ENCODE measurements around the gene CDC42BPB.

The CDC42BPB gene

GRCh38 chr14:102966681-102967505 lies 90.5 kb downstream of the CDC42BPB start:
- in situ Hi-C loops (cut with HindIII; ENCODE audit: low pct_unique_long_range_greater_than_20kb, low sequenced_read_pairs) = no loop called here
- DNase-seq (ENCODE audit: low read depth in 1 of 2, low spot score in 1 of 2) = no peak
- TF ChIP-seq JUND (IDR thresholded peaks at IDR 0.05; ENCODE audit: low read depth) = no peak

- DNase-seq (ENCODE audit: low read depth in 1 of 2, low spot score in 1 of 2) = no peak
- in situ Hi-C loops (cut with HindIII; ENCODE audit: low pct_unique_long_range_greater_than_20kb, low sequenced_read_pairs) = no loop called here
- no peak for TF ChIP-seq JUND (IDR thresholded peaks at IDR 0.05; ENCODE audit: low read depth)
Observed at GRCh38 chr14:102965971-102966655, 91.2 kb downstream of the CDC42BPB start.

- in situ Hi-C loops (cut with HindIII; ENCODE audit: low pct_unique_long_range_greater_than_20kb, low sequenced_read_pairs) = no loop called here
- TF ChIP-seq JUND (IDR thresholded peaks at IDR 0.05; ENCODE audit: low read depth) = no peak
- no peak for DNase-seq (ENCODE audit: low read depth in 1 of 2, low spot score in 1 of 2)
Observed at GRCh38 chr14:102965282-102965681, 92.1 kb downstream of the CDC42BPB start.

- DNase-seq (ENCODE audit: low read depth in 1 of 2, low spot score in 1 of 2) = no peak
- in situ Hi-C loops (cut with HindIII; ENCODE audit: low pct_unique_long_range_greater_than_20kb, low sequenced_read_pairs) = no loop called here
- no peak for TF ChIP-seq JUND (IDR thresholded peaks at IDR 0.05; ENCODE audit: low read depth)
Observed at GRCh38 chr14:102964152-102964730, 93.1 kb downstream of the CDC42BPB start.

GRCh38 chr14:102962111-102962627 lies 95.2 kb downstream of the CDC42BPB start:
- DNase-seq (ENCODE audit: low read depth in 1 of 2, low spot score in 1 of 2) = no peak
- TF ChIP-seq JUND (IDR thresholded peaks at IDR 0.05; ENCODE audit: low read depth) = no peak
- in situ Hi-C loops (cut with HindIII; ENCODE audit: low pct_unique_long_range_greater_than_20kb, low sequenced_read_pairs) = no loop called here

GRCh38 chr14:102958461-102958860 lies 98.9 kb downstream of the CDC42BPB start:
- no peak for DNase-seq (ENCODE audit: low read depth in 1 of 2, low spot score in 1 of 2)
- in situ Hi-C loops (cut with HindIII; ENCODE audit: low pct_unique_long_range_greater_than_20kb, low sequenced_read_pairs) = no loop called here
- TF ChIP-seq JUND (IDR thresholded peaks at IDR 0.05; ENCODE audit: low read depth) = no peak

GRCh38 chr14:102957222-102957621 lies 100.1 kb downstream of the CDC42BPB start:
- TF ChIP-seq JUND (IDR thresholded peaks at IDR 0.05; ENCODE audit: low read depth) = no peak
- in situ Hi-C loops (cut with HindIII; ENCODE audit: low pct_unique_long_range_greater_than_20kb, low sequenced_read_pairs) = no loop called here
- no peak for DNase-seq (ENCODE audit: low read depth in 1 of 2, low spot score in 1 of 2)

GRCh38 chr14:102955636-102956408 lies 101.5 kb downstream of the CDC42BPB start:
- in situ Hi-C loops (cut with HindIII; ENCODE audit: low pct_unique_long_range_greater_than_20kb, low sequenced_read_pairs) = no loop called here

GRCh38 chr14:102954081-102954789 lies 103.1 kb downstream of the CDC42BPB start:
- no peak for TF ChIP-seq JUND (IDR thresholded peaks at IDR 0.05; ENCODE audit: low read depth)
- DNase-seq (ENCODE audit: low read depth in 1 of 2, low spot score in 1 of 2) = no peak
- in situ Hi-C loops (cut with HindIII; ENCODE audit: low pct_unique_long_range_greater_than_20kb, low sequenced_read_pairs) = no loop called here

More at GRCh38 chr14:102955636-102956408, 101.5 kb downstream of the CDC42BPB start:
- no peak for DNase-seq (ENCODE audit: low read depth in 1 of 2, low spot score in 1 of 2)
- TF ChIP-seq JUND (IDR thresholded peaks at IDR 0.05; ENCODE audit: low read depth) = no peak

GRCh38 chr14:102953100-102953499 lies 104.2 kb downstream of the CDC42BPB start:
- TF ChIP-seq JUND (IDR thresholded peaks at IDR 0.05; ENCODE audit: low read depth) = no peak
- DNase-seq (ENCODE audit: low read depth in 1 of 2, low spot score in 1 of 2) = no peak
- in situ Hi-C loops (cut with HindIII; ENCODE audit: low pct_unique_long_range_greater_than_20kb, low sequenced_read_pairs) = no loop called here

- in situ Hi-C loops (cut with HindIII; ENCODE audit: low pct_unique_long_range_greater_than_20kb, low sequenced_read_pairs) = no loop called here
- DNase-seq (ENCODE audit: low read depth in 1 of 2, low spot score in 1 of 2) = no peak
- TF ChIP-seq JUND (IDR thresholded peaks at IDR 0.05; ENCODE audit: low read depth) = no peak
Observed at GRCh38 chr14:102952276-102952675, 105.1 kb downstream of the CDC42BPB start.

GRCh38 chr14:102951799-102952198 lies 105.5 kb downstream of the CDC42BPB start:
- in situ Hi-C loops (cut with HindIII; ENCODE audit: low pct_unique_long_range_greater_than_20kb, low sequenced_read_pairs) = no loop called here
- no peak for TF ChIP-seq JUND (IDR thresholded peaks at IDR 0.05; ENCODE audit: low read depth)
- DNase-seq (ENCODE audit: low read depth in 1 of 2, low spot score in 1 of 2) = no peak

Data from T47D (cell line).